GM23248 (cell line): ENCODE data around the gene CLIC5.

Experiments
- EZH2 ChIP-seq: fragments of 200-600 bp; sonication (generic); IDR thresholded peaks from 2 replicates; pipeline ENCODE4 v1.6.1; 2018; ENCODE audit warnings: antibody characterized with exemption, mild to moderate bottlenecking; ENCODE audit not compliant: insufficient read depth, poor library complexity, severe bottlenecking
- EZH2phosphoT487 ChIP-seq: fragments of 200-600 bp; sonication (generic); IDR thresholded peaks from 2 replicates; pipeline ENCODE4 v1.6.1; 2018; ENCODE audit warnings: antibody characterized with exemption, moderate library complexity, mild to moderate bottlenecking, low read depth; ENCODE audit not compliant: insufficient read depth

GRCh38 chr6:45922728-45923351, 92.8 kb downstream of the CLIC5 start:
- TF ChIP-seq EZH2 (no peak), EZH2phosphoT487 (no peak)
